ENCODE results near the gene LORICRIN.
A peak's percentile ranks its signal among the peaks of the same experiment; 100 is the strongest.

LORICRIN gene

DNA sequence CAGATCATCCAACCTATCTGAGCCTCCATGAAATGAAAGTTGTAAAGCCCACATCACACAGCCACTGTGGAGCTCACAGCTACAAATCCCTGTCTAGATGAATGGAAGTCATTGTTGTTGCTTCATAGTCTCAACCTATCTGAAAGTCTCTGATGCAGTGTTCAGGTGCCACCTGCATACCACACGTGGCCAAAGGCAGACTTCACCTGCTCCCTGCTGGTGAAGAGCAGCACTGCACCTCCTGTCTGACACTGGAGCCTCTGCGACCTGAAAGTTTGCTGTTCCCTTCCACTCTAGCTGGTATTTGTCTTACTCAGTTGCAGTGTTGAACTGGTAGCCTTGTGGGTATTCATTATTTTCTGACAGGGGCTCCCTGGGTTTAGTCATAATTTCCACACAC is 18.4 kb downstream of the LORICRIN start:
- TF ChIP-seq CTCF (IDR thresholded peaks at IDR 0.05) (peak; percentile 87), ZFX (IDR thresholded peaks at IDR 0.05; ENCODE audit: borderline replicate concordance) (no peak)
- no peak overlapping the region for H3K27ac ChIP-seq

GRCh38 chr1:153288634-153289275 is 29.3 kb downstream of the LORICRIN start:
- TF ChIP-seq ZFX (IDR thresholded peaks at IDR 0.05; ENCODE audit: borderline replicate concordance) (no peak), CTCF (IDR thresholded peaks at IDR 0.05) (peak; percentile 93)
- no peak overlapping the region for H3K27ac ChIP-seq

DNA sequence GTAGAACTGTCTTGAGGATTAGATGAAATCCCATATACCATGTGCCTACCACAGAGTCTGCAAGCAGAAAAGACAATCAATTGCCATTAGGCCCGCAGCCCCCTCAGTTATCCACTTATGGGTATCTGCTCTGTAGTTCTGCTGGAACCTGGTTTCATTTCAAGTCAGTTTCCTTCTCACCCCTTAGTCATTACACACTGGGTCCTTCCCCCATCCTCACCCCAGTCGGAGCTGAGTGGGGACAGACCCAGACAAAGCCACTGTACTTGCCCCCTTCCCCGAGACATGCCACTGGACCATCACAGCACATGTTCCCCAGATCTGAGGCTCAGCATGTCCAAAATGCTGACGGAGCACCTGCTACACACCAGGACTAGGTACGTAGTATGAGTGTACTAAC is 32.0 kb downstream of the LORICRIN start:
- no peak overlapping the region for H3K27ac ChIP-seq
- TF ChIP-seq ZFX (IDR thresholded peaks at IDR 0.05; ENCODE audit: borderline replicate concordance) (no peak), CTCF (IDR thresholded peaks at IDR 0.05) (no peak)

DNA sequence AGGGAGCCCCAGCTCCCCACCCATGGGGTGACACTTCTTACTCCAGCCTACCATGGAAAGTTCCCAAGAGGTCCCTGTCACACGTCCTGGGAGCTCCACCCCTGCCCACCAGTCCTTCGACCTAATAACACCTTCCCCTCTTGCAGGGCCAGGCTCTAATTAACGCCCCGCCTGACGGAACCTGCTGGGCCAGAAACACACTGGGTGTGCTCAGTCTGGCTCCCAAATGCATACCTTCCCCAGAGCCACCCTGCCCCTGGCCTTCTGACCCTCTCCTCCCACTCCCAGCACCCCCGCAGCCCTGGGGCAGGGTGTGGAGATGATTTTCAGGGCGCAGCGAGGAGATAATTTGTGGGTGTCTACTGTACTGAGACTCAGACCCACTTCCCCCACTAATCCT is 32.7 kb downstream of the LORICRIN start:
- no peak overlapping the region for H3K27ac ChIP-seq
- no peak for TF ChIP-seq ZFX (IDR thresholded peaks at IDR 0.05; ENCODE audit: borderline replicate concordance)
- no peak for TF ChIP-seq CTCF (IDR thresholded peaks at IDR 0.05)

DNA sequence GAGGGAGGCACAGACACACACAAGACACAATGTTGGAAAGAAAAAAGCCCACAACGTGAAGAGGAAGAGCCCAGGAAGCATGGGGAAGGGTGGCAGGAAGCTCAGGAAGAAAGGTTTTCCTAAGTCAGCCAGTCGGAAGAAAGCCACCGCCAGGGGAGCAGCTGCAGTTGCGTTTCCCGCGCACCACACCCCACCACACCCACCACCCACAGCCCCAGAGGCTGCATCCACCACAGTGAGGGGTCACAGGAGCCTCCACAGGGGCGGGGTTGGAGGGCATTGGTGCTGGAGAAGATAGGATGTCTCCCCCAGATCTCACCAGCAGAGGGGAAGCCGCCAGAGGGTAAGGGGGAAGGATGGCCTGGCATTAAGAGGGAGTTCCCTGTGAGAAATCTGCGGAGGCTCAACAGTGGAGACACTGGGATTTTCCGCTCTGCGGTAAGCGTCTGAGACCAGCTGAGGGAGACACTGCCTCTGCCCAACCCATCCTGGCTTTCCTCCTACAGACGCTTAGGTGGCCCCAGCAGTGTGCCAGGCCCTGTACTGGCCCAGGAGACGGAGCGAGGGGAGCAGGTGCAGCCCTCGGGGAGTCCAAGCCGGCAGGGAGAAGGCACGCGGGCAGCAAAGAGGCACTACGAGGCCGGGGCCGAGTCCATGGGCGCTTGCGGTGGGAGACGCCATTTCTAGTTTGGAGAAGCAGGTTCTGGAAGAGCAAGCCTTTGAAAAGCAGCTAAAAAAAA is 33.4 kb downstream of the LORICRIN start:
- no peak overlapping the region for H3K27ac ChIP-seq
- no peak for TF ChIP-seq ZFX (IDR thresholded peaks at IDR 0.05; ENCODE audit: borderline replicate concordance)
- TF ChIP-seq CTCF (IDR thresholded peaks at IDR 0.05): no peak

GRCh38 chr1:153293480-153293775 is 33.9 kb downstream of the LORICRIN start:
- no peak overlapping the region for H3K27ac ChIP-seq
- TF ChIP-seq ZFX (IDR thresholded peaks at IDR 0.05; ENCODE audit: borderline replicate concordance): no peak

- TF ChIP-seq CTCF (IDR thresholded peaks at IDR 0.05): no peak
- no peak for TF ChIP-seq ZFX (IDR thresholded peaks at IDR 0.05; ENCODE audit: borderline replicate concordance)
- no peak overlapping the region for H3K27ac ChIP-seq
These were observed 34.4 kb downstream of the LORICRIN start for GRCh38 chr1:153293851-153294250.
